B cell (primary cell): ENCODE results near the gene NUP93. TPM values are rescaled to one million over a fixed set of nuclear protein-coding genes. Genes with fewer than 3 reads are reported as not detected.

Experiments
- ATAC-seq: fragments of 200-7000 bp; cut with Tn5 transposase; one replicate; pipeline ENCODE4 v1.10.0; 2021; ENCODE audit warnings: low read depth, mild to moderate bottlenecking, moderate number of reproducible peaks, moderate library complexity
- CTCF ChIA-PET: fragments of 350-600 bp; sonication (Branson Sonifier 250); formaldehyde crosslinking; loops from one replicate; lab custom pipeline; 2021; ENCODE audit warnings: antibody characterized with exemption, inconsistent platforms; lab: Charles Lee
- POLR2A ChIA-PET: fragments of 350-600 bp; sonication (Branson Sonifier 250); formaldehyde crosslinking; loops from one replicate; lab custom pipeline; 2021; ENCODE audit warnings: antibody characterized with exemption; lab: Charles Lee
- DNase-seq: peaks from one replicate; pipeline ENCODE4 v3.0.0; 2013
- H2AFZ ChIP-seq: 2 replicates; pipeline ENCODE4 v1.6.1; 2012; ENCODE audit warnings: mild to moderate bottlenecking, low read depth, low read length; ENCODE audit not compliant: insufficient read depth, poor library complexity, severe bottlenecking
- H3K27ac ChIP-seq, 2 donors: 1 replicate in 1 of 2; 2 replicates in 1 of 2; pipeline ENCODE4 v1.5.1; 2012 to 2013; ENCODE audit warnings: low read length in 2 of 2, mild to moderate bottlenecking in 2 of 2, moderate library complexity in 1 of 2
- H3K27me3 ChIP-seq, 4 experiments: fragments of 200-600 bp in 1 of 4; sonication (generic) in 1 of 4; replicated peaks in 1 of 4; 1 replicate in 2 of 4; 2 replicates in 2 of 4; pipeline versions ENCODE4 v1.6.1 to v1.7.0; 2013 to 2016; ENCODE audit warnings: low read length in 3 of 4, mild to moderate bottlenecking in 2 of 4, mixed read lengths in 1 of 4, moderate library complexity in 1 of 4; ENCODE audit not compliant: insufficient read depth in 4 of 4, control insufficient read depth in 3 of 4; ENCODE audit errors: control extremely low read depth in 1 of 4
- H3K36me3 ChIP-seq, 2 experiments: replicated peaks in 1 of 2; 1 replicate in 1 of 2; 2 replicates in 1 of 2; pipeline versions ENCODE4 v1.6.1 to v1.7.1; 2013; ENCODE audit warnings: low read length in 1 of 2; ENCODE audit not compliant: insufficient read depth in 2 of 2, control insufficient read depth in 1 of 2; ENCODE audit errors: control extremely low read depth in 1 of 2, extremely low read depth in 1 of 2
- H3K4me1 ChIP-seq, 2 donors: fragments of 200-600 bp in 1 of 2; sonication (generic) in 1 of 2; 1 replicate in 1 of 2; 2 replicates in 1 of 2; pipeline versions ENCODE4 v1.5.1 to v1.6.1; 2013 to 2017; ENCODE audit warnings: low read length in 2 of 2; ENCODE audit not compliant: control insufficient read depth in 2 of 2, insufficient read depth in 2 of 2
- H3K4me2 ChIP-seq: replicated peaks from 2 replicates; pipeline ENCODE3; 2012; ENCODE audit warnings: mild to moderate bottlenecking, low read depth, low read length; ENCODE audit not compliant: poor library complexity, severe bottlenecking
- H3K4me3 ChIP-seq, 5 experiments: fragments of 200-600 bp in 1 of 5; sonication (generic) in 1 of 5; 1 replicate in 3 of 5; 2 replicates in 2 of 5; pipeline versions ENCODE4 v1.5.1 to v1.7.0; 2011 to 2016; ENCODE audit warnings: low read length in 4 of 5, mild to moderate bottlenecking in 4 of 5, low read depth in 2 of 5, control low read depth in 1 of 5, moderate library complexity in 1 of 5; ENCODE audit not compliant: insufficient read depth in 1 of 5; ENCODE audit errors: control extremely low read depth in 1 of 5, extremely low read depth in 1 of 5
- H3K79me2 ChIP-seq: fragments of 200-600 bp; sonication (generic); one replicate; pipeline ENCODE4 v1.6.0; 2016; ENCODE audit warnings: low read length; ENCODE audit not compliant: control insufficient read depth, insufficient read depth
- H3K9ac ChIP-seq: fragments of 200-600 bp; sonication (generic); 2 replicates; pipeline ENCODE4 v1.6.1; 2017; ENCODE audit warnings: mild to moderate bottlenecking, low read length, moderate library complexity
- H3K9me3 ChIP-seq, 3 donors: one replicate each; pipeline versions ENCODE4 v1.6.1 to v1.7.1; 2013; ENCODE audit warnings: low read length in 2 of 3; ENCODE audit not compliant: control insufficient read depth in 2 of 3, insufficient read depth in 1 of 3; ENCODE audit errors: control extremely low read depth in 1 of 3
- H4K20me1 ChIP-seq: 2 replicates; pipeline ENCODE4 v1.6.0; 2012; ENCODE audit warnings: mild to moderate bottlenecking, low read length; ENCODE audit not compliant: insufficient read depth, control insufficient read depth, poor library complexity, severe bottlenecking
- H3K27ac Mint-ChIP-seq: one replicate; pipeline ENCODE4 v1.8.0; 2021; ENCODE audit warnings: mixed read lengths
- H3K27me3 Mint-ChIP-seq: one replicate; pipeline ENCODE4 v1.8.0; 2021; ENCODE audit warnings: mixed read lengths
- H3K4me1 Mint-ChIP-seq: one replicate; pipeline ENCODE4 v1.8.0; 2021; ENCODE audit warnings: mixed read lengths
- H3K4me3 Mint-ChIP-seq: one replicate; pipeline ENCODE4 v1.8.0; 2021; ENCODE audit warnings: mixed read lengths
- H3K9me3 Mint-ChIP-seq: one replicate; pipeline ENCODE4 v1.8.0; 2022; ENCODE audit warnings: mixed read lengths; ENCODE audit not compliant: insufficient read depth
- CTCF ChIP-seq: fragments of 200-600 bp; IDR thresholded peaks from one replicate; pipeline ENCODE4 v1.8.0; 2022; ENCODE audit warnings: antibody characterized with exemption, mild to moderate bottlenecking
- EZH2 ChIP-seq: IDR thresholded peaks from 2 replicates; pipeline ENCODE4 v1.6.1; 2012; ENCODE audit warnings: borderline replicate concordance, low read depth, mild to moderate bottlenecking, moderate library complexity, low read length; ENCODE audit not compliant: insufficient read depth, poor library complexity, severe bottlenecking
- WGBS: methylation state at CpG from one replicate; pipeline ENCODE4 v1.1.5; 2013; ENCODE audit warnings: missing lambda C conversion rate; ENCODE audit not compliant: insufficient coverage; 5-methylcytosine and 5-hydroxymethylcytosine counted together
- intact Hi-C: fragments of 100-400 bp; cut with micrococcal nuclease; formaldehyde crosslinking; loops from one replicate; pipeline ENCODE4 v1.10.0; 2022
- polyA plus RNA-seq: library from polyadenylated mRNA; depleted of rRNA; stranded (reverse); fragments of >200 nt; gene quantifications from 2 replicates; pipeline ENCODE4 v1.2.3, GENCODE V29; 2012
- total RNA-seq, 2 donors: library from RNA; stranded (reverse); fragments of 120-200 nt in 1 of 2; gene quantifications; 1 replicate in 1 of 2; 2 replicates in 1 of 2; pipeline versions ENCODE4 v1.2.3 to v1.2.4, GENCODE V29; 2013 to 2022

Gene NUP93
- total and polyA plus RNA-seq, 2 donors (not counting 1 experiment from before 2014, with no cell fraction given): 23.6 to 64.6 TPM

DNA sequence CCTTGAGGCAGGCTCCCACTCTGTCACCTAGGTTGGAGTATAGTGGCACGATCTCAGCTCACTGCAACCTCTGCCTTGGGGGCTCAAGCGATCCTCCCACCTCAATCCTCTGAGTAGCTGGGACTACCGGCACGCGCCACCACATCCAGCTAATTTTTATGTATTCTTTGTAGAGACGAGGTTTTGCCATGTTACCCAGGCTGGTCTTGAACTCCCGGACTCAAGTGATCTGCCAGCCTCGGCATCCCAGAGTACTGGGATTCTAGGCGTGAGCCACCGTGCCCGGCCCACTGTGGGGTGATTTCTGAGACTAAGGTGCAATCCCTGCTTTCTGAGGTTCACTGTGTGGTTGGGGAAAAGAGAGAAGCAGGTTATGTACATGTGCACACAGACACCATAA is 123.0 kb downstream of the NUP93 start:
- TF ChIP-seq CTCF (no peak), EZH2 (no peak)
- H3K27me3 Mint-ChIP-seq: no peaks in the 10 kb centered on the region
- H3K27ac Mint-ChIP-seq: no peak overlapping the region
- no peaks in the 10 kb centered on the region for H3K9me3 Mint-ChIP-seq
- ChIA-PET CTCF (interaction anchor here (0.7 to 2.1 kb wide), 2 partner anchors 9 to 14 kb away, joined by 3 to 4 read pairs; no protein-coding TSS in a partner anchor), POLR2A (no interaction called here)
- H3K36me3 ChIP-seq: no peaks in the 10 kb centered on the region
- intact Hi-C loops: no loop called here
- H4K20me1 ChIP-seq: no peaks in the 10 kb centered on the region
- H3K79me2 ChIP-seq: no peaks in the 10 kb centered on the region
- H3K27ac ChIP-seq: no peak overlapping the region
- no peak overlapping the region for H3K4me2 ChIP-seq
- peaks cover 6% of the 10 kb centered on the region for H3K4me1 Mint-ChIP-seq
- DNase-seq (no peak), ATAC-seq (no peak)
- H3K4me3 Mint-ChIP-seq: no peak overlapping the region
- H3K9ac ChIP-seq: no peak overlapping the region
- peaks cover 0 to 9% of the 10 kb centered on the region in 2 donors for H3K4me1 ChIP-seq
- 96% methylated on average over 4 of the region's 11 CpGs for WGBS
- H2AFZ ChIP-seq: no peak overlapping the region
- H3K4me3 ChIP-seq: no peak overlapping the region
- H3K9me3 ChIP-seq: peaks cover 0 to 2% (median 0%) of the 10 kb centered on the region in 3 donors
- no peaks in the 10 kb centered on the region for H3K27me3 ChIP-seq

DNA sequence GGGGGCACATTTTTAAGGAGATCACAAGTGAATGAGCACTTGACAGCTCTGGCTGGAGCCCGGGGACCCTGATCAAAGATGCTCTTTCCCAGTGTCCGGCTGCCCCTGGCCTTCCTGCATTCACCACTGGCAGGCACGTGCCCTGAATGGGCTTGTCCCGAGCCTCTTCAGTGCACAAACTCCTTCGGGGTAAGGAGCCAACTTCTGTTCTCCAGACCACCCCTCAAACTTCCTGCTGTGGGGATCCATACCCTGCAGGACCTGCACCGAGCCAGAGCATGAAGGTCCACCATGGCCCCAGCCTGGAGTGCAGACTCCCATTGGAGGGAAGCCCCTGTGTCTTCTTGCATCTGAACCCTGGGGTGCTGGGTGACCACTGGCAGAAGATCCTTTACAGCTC is 125.3 kb downstream of the NUP93 start:
- Histone ChIP-seq H2AFZ (no peak overlapping the region), H3K36me3 (no peaks in the 10 kb centered on the region), H3K27me3 (no peaks in the 10 kb centered on the region), H3K9me3 (no peaks in the 10 kb centered on the region), H3K4me2 (no peak overlapping the region), H4K20me1 (no peaks in the 10 kb centered on the region), H3K9ac (no peak overlapping the region), H3K79me2 (no peaks in the 10 kb centered on the region), H3K27ac (no peak overlapping the region), H3K4me3 (no peak overlapping the region), H3K4me1 (peaks cover 6 to 26% of the 10 kb centered on the region in 2 donors)
- ChIA-PET CTCF (interaction anchor here (0.9 to 1.5 kb wide), 2 partner anchors 13 to 99 kb away, joined by 3 read pairs; no protein-coding TSS in a partner anchor), POLR2A (interaction anchor here (1.4 kb wide), 1 partner anchor 22 kb away, joined by 4 read pairs; no protein-coding TSS in a partner anchor)
- H3K27ac Mint-ChIP-seq: no peak overlapping the region
- H3K4me3 Mint-ChIP-seq: no peak overlapping the region
- intact Hi-C loops: no loop called here
- ATAC-seq (no peak), DNase-seq (no peak)
- H3K27me3 Mint-ChIP-seq: no peaks in the 10 kb centered on the region
- TF ChIP-seq EZH2 (no peak), CTCF (no peak)
- no peaks in the 10 kb centered on the region for H3K9me3 Mint-ChIP-seq
- H3K4me1 Mint-ChIP-seq: peaks cover 9% of the 10 kb centered on the region
- WGBS: 97% methylated on average over 5 of the region's 6 CpGs
